ENCODE results near the gene DSPP.

DNA sequence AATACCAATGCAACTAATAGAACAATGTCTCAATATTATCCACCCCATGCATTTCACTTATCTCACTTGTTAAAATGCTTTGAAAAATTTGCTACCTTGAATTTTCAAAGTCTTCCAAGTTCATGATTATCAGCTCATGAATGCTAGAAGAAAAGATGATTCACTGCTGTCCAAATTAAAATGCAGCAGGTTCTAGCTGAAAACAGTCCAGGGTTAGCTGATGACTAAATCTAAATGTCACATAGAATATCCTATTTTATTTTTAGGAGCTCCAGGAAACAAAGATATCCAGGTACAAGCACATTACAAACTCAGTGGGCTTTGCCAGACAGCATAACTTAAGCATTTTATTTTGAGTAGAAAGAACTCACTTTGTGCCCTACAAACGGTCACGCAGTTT lies 41.1 kb upstream of the DSPP start:
- TF ChIP-seq POLR2A (IDR thresholded peaks at IDR 0.05) (no peak), POLR2AphosphoS5 (IDR thresholded peaks at IDR 0.05) (no peak)
- TF ChIP-seq, protein P1, sequence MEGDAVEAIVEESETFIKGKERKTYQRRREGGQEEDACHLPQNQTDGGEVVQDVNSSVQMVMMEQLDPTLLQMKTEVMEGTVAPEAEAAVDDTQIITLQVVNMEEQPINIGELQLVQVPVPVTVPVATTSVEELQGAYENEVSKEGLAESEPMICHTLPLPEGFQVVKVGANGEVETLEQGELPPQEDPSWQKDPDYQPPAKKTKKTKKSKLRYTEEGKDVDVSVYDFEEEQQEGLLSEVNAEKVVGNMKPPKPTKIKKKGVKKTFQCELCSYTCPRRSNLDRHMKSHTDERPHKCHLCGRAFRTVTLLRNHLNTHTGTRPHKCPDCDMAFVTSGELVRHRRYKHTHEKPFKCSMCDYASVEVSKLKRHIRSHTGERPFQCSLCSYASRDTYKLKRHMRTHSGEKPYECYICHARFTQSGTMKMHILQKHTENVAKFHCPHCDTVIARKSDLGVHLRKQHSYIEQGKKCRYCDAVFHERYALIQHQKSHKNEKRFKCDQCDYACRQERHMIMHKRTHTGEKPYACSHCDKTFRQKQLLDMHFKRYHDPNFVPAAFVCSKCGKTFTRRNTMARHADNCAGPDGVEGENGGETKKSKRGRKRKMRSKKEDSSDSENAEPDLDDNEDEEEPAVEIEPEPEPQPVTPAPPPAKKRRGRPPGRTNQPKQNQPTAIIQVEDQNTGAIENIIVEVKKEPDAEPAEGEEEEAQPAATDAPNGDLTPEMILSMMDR (IDR thresholded peaks at IDR 0.05): no peak
